SK-N-SH treated with all-trans-retinoic acid at 6 μM for 48 hours (cell line): ENCODE results near the gene FCN2.

ENCODE experiments used
- ATAC-seq: fragments of 200-7000 bp; cut with Tn5 transposase; 3 replicates; pipeline ENCODE4 v1.9.1; 2020; ENCODE audit warnings: mild to moderate bottlenecking, moderate library complexity
- ARNTL ChIP-seq: fragments of 450-650 bp; formaldehyde crosslinking; IDR thresholded peaks from 2 replicates; pipeline ENCODE4 v1.5.0; 2020; ENCODE audit warnings: low read depth, mild to moderate bottlenecking, moderate library complexity, borderline replicate concordance
- BACH2 ChIP-seq: fragments of 250-450 bp; sonication (Bioruptor Pico); IDR thresholded peaks from 2 replicates; pipeline ENCODE4 v1.9.0; 2021; ENCODE audit warnings: mild to moderate bottlenecking, borderline replicate concordance
- CREB5 ChIP-seq: fragments of 250-450 bp; sonication (Bioruptor Pico); IDR thresholded peaks from 2 replicates; pipeline ENCODE4 v1.5.1; 2020; ENCODE audit warnings: low read depth, mild to moderate bottlenecking, moderate library complexity
- CSDC2 ChIP-seq: fragments of 250-450 bp; sonication (Bioruptor Pico); IDR thresholded peaks from 2 replicates; pipeline ENCODE4 v1.5.0; 2020; ENCODE audit warnings: mild to moderate bottlenecking, moderate library complexity
- CSRNP3 ChIP-seq: fragments of 250-450 bp; sonication (Bioruptor Pico); IDR thresholded peaks from 2 replicates; pipeline ENCODE4 v1.5.1; 2021; ENCODE audit warnings: mild to moderate bottlenecking, moderate library complexity
- ESRRG ChIP-seq: fragments of 250-450 bp; sonication (Bioruptor Pico); IDR thresholded peaks from 2 replicates; pipeline ENCODE4 v1.6.1; 2021; ENCODE audit warnings: mild to moderate bottlenecking
- GLIS3 ChIP-seq: fragments of 250-450 bp; sonication (Bioruptor Pico); IDR thresholded peaks from 2 replicates; pipeline ENCODE4 v1.5.0; 2020; ENCODE audit warnings: mild to moderate bottlenecking, moderate library complexity
- ISL1 ChIP-seq: fragments of 250-450 bp; sonication (Bioruptor Pico); IDR thresholded peaks from 2 replicates; pipeline ENCODE4 v2.1.2; 2022; ENCODE audit warnings: mild to moderate bottlenecking, moderate library complexity
- OSR1 ChIP-seq: fragments of 250-450 bp; sonication (Bioruptor Pico); IDR thresholded peaks from 2 replicates; pipeline ENCODE4 v1.8.0; 2022; ENCODE audit warnings: moderate library complexity, mild to moderate bottlenecking, inconsistent platforms
- PATZ1 ChIP-seq: fragments of 250-450 bp; sonication (Bioruptor Pico); IDR thresholded peaks from 2 replicates; pipeline ENCODE4 v1.8.0; 2020; ENCODE audit warnings: mild to moderate bottlenecking, moderate library complexity, borderline replicate concordance
- PPARA ChIP-seq: fragments of 250-450 bp; sonication (Bioruptor Pico); IDR thresholded peaks from 2 replicates; pipeline ENCODE4 v1.5.0; 2020; ENCODE audit warnings: mild to moderate bottlenecking, borderline replicate concordance
- SNAI2 ChIP-seq: fragments of 250-450 bp; sonication (Bioruptor Pico); IDR thresholded peaks from 2 replicates; pipeline ENCODE4 v1.5.0; 2020; ENCODE audit warnings: mild to moderate bottlenecking, moderate library complexity
- TCF4 ChIP-seq: fragments of 250-450 bp; sonication (Bioruptor Pico); IDR thresholded peaks from 2 replicates; pipeline ENCODE4 v1.8.0; 2021; ENCODE audit warnings: mild to moderate bottlenecking, moderate library complexity, borderline replicate concordance
- TOX ChIP-seq: fragments of 250-450 bp; sonication (Bioruptor Pico); IDR thresholded peaks from 2 replicates; pipeline ENCODE4 v1.8.0; 2021; ENCODE audit warnings: mild to moderate bottlenecking, moderate library complexity, borderline replicate concordance
- TSHZ2 ChIP-seq: fragments of 250-450 bp; sonication (Bioruptor Pico); IDR thresholded peaks from 2 replicates; pipeline ENCODE4 v1.5.0; 2020; ENCODE audit warnings: mild to moderate bottlenecking, moderate library complexity
- ZC3H10 ChIP-seq: fragments of 250-450 bp; sonication (Bioruptor Pico); IDR thresholded peaks from 2 replicates; pipeline ENCODE4 v1.5.1; 2021; ENCODE audit warnings: mild to moderate bottlenecking, moderate library complexity
- ZFP3 ChIP-seq: fragments of 250-450 bp; sonication (Bioruptor Pico); IDR thresholded peaks from 2 replicates; pipeline ENCODE4 v1.5.0; 2020; ENCODE audit warnings: mild to moderate bottlenecking, moderate library complexity
- ZFP30 ChIP-seq: fragments of 450-650 bp; formaldehyde crosslinking; IDR thresholded peaks from 2 replicates; pipeline ENCODE4 v1.5.0; 2022; ENCODE audit warnings: mild to moderate bottlenecking, moderate library complexity
- ZNF70 ChIP-seq: fragments of 450-650 bp; formaldehyde crosslinking; IDR thresholded peaks from 2 replicates; pipeline ENCODE4 v1.5.0; 2020; ENCODE audit warnings: mild to moderate bottlenecking, moderate library complexity
- ZNF8 ChIP-seq: fragments of 450-650 bp; formaldehyde crosslinking; IDR thresholded peaks from 2 replicates; pipeline ENCODE4 v1.5.0; 2020; ENCODE audit warnings: mild to moderate bottlenecking, moderate library complexity

Gene FCN2

GRCh38 chr9:134836406-134836970 lies 44.1 kb upstream of the FCN2 start:
- no peak for TF ChIP-seq ZNF8 (CRISPR knock-in tag)
- no peak for TF ChIP-seq TSHZ2 (CRISPR knock-in tag)
- TF ChIP-seq GLIS3 (CRISPR knock-in tag) = no peak
- no peak for TF ChIP-seq BACH2 (CRISPR knock-in tag)
- no peak for TF ChIP-seq TOX
- TF ChIP-seq CSDC2 (CRISPR knock-in tag) = no peak
- TF ChIP-seq CREB5 = no peak
- no peak for TF ChIP-seq ISL1 (CRISPR knock-in tag)
- TF ChIP-seq PATZ1 (CRISPR knock-in tag) = no peak
- no peak for TF ChIP-seq PPARA (CRISPR knock-in tag)
- TF ChIP-seq OSR1 (CRISPR knock-in tag) = no peak
- no peak for TF ChIP-seq TCF4
- no peak for TF ChIP-seq ZC3H10 (CRISPR knock-in tag)
- TF ChIP-seq ZFP30 (CRISPR knock-in tag) = no peak
- TF ChIP-seq ZNF70 (CRISPR knock-in tag) = no peak
- no peak for TF ChIP-seq CSRNP3 (CRISPR knock-in tag)
- ATAC-seq = no peak

- ATAC-seq = no peak
- TF ChIP-seq CSDC2 (CRISPR knock-in tag) = no peak
- no peak for TF ChIP-seq ZFP3 (CRISPR knock-in tag)
- no peak for TF ChIP-seq OSR1 (CRISPR knock-in tag)
- no peak for TF ChIP-seq ESRRG (CRISPR knock-in tag)
- no peak for TF ChIP-seq SNAI2 (CRISPR knock-in tag)
- TF ChIP-seq ISL1 (CRISPR knock-in tag) = no peak
- no peak for TF ChIP-seq PPARA (CRISPR knock-in tag)
Measured at GRCh38 chr9:134837529-134837928, 43.1 kb upstream of the FCN2 start.

GRCh38 chr9:134838651-134839454 lies 41.8 kb upstream of the FCN2 start:
- ATAC-seq = no peak
- TF ChIP-seq ZNF70 (CRISPR knock-in tag) (no peak), ARNTL (CRISPR knock-in tag) (no peak)

- no peak for ATAC-seq
- TF ChIP-seq GLIS3 (CRISPR knock-in tag) (no peak), BACH2 (CRISPR knock-in tag) (no peak), ISL1 (CRISPR knock-in tag) (no peak), TOX (no peak), ZNF70 (CRISPR knock-in tag) (no peak), ZFP30 (CRISPR knock-in tag) (no peak), CREB5 (no peak), PPARA (CRISPR knock-in tag) (no peak), ZFP3 (CRISPR knock-in tag) (no peak), PATZ1 (CRISPR knock-in tag) (no peak), CSRNP3 (CRISPR knock-in tag) (no peak), OSR1 (CRISPR knock-in tag) (no peak)
Measured at GRCh38 chr9:134839455-134840125, 41.0 kb upstream of the FCN2 start.
